Gastroesophageal sphincter (tissue), 4 donors: ENCODE data around the gene EMC10. TPM values are rescaled to one million over a fixed set of nuclear protein-coding genes. Genes with fewer than 3 reads are reported as not detected.

Experiments used
- ATAC-seq: fragments of 150-250 bp; one replicate; pipeline ENCODE4 v1.9.1; 2016; ENCODE audit warnings: mild to moderate bottlenecking, moderate library complexity
- H3K27ac ChIP-seq, 4 donors: fragments of 200-600 bp; sonication (generic) in 3 of 4; 1 replicate in 3 of 4; 2 replicates in 1 of 4; pipeline ENCODE4 v1.5.1; 2016 to 2019
- H3K27me3 ChIP-seq: fragments of 200-600 bp; sonication (generic); one replicate; pipeline ENCODE4 v1.5.1; 2019
- H3K36me3 ChIP-seq, 2 donors: fragments of 200-600 bp; sonication (generic); one replicate each; pipeline ENCODE4 v1.5.1; 2019; ENCODE audit warnings: control low read depth in 1 of 2
- H3K4me1 ChIP-seq, 3 donors: fragments of 200-600 bp; sonication (generic); 1 replicate in 2 of 3; 2 replicates in 1 of 3; pipeline ENCODE4 v1.5.1; 2016 to 2019; ENCODE audit warnings: control low read depth in 2 of 3
- H3K4me3 ChIP-seq, 2 donors: fragments of 200-600 bp; sonication (generic); one replicate each; pipeline ENCODE4 v1.5.1; 2019; ENCODE audit warnings: mild to moderate bottlenecking in 1 of 2, moderate library complexity in 1 of 2
- H3K9me3 ChIP-seq, 3 donors: fragments of 200-600 bp; sonication (generic); one replicate each; pipeline ENCODE4 v1.5.1; 2017 to 2019; ENCODE audit warnings: control low read depth in 2 of 3
- CTCF ChIP-seq, 4 experiments: fragments of 200-600 bp in 2 of 4; fragments of 450-650 bp in 2 of 4; sonication (generic) in 1 of 4; IDR thresholded peaks; one replicate each; pipeline ENCODE4 v1.5.1; 2017 to 2019; ENCODE audit warnings: antibody characterized with exemption in 4 of 4, mild to moderate bottlenecking in 2 of 4, moderate library complexity in 2 of 4
- EP300 ChIP-seq: sonication (generic); formaldehyde crosslinking; IDR thresholded peaks from one replicate; pipeline ENCODE4 v1.6.1; 2017; ENCODE audit warnings: antibody characterized with exemption, mild to moderate bottlenecking
- POLR2A ChIP-seq, 2 donors: fragments of 450-650 bp; IDR thresholded peaks; one replicate each; pipeline ENCODE4 v1.6.1; 2017; ENCODE audit warnings: antibody characterized with exemption in 2 of 2, mild to moderate bottlenecking in 2 of 2, moderate library complexity in 1 of 2
- POLR2AphosphoS5 ChIP-seq: sonication (generic); formaldehyde crosslinking; IDR thresholded peaks from one replicate; pipeline ENCODE4 v1.6.1; 2017; ENCODE audit warnings: antibody characterized with exemption
- WGBS, 2 donors: methylation state at CpG; one replicate each; pipeline ENCODE4 v1.1.5; 2018; ENCODE audit warnings: low coverage in 1 of 2; 5-methylcytosine and 5-hydroxymethylcytosine counted together
- total RNA-seq, 4 donors: library from RNA; depleted of rRNA; stranded (reverse); fragments of >200 nt; gene quantifications; one replicate each; pipeline ENCODE4 v1.1.0, GENCODE V29; 2016

Gene EMC10
- total RNA-seq, 4 donors from 2014 or later, result 55.5 to 75.9 (median 71.5) TPM

- no peak for ATAC-seq
- H3K27me3 ChIP-seq, result no peaks in the 10 kb centered on the region
- H3K4me3 ChIP-seq, result no peak overlapping the region
- TF ChIP-seq POLR2AphosphoS5 (no peak), POLR2A (IDR thresholded peaks at IDR 0.05) (no peak), EP300 (no peak), CTCF (IDR thresholded peaks at IDR 0.05) (no peak)
- H3K27ac ChIP-seq, result no peak overlapping the region
- WGBS, 2 donors, result 33 to 57% methylated on average over 2 to 6 of the region's 25 CpGs
- peaks cover 0 to 13% of the 10 kb centered on the region in 2 donors for H3K36me3 ChIP-seq
- H3K4me1 ChIP-seq, result peaks cover 0 to 20% (median 0%) of the 10 kb centered on the region in 3 donors
- H3K9me3 ChIP-seq, result no peaks in the 10 kb centered on the region
Measured at GRCh38 chr19:50501568-50502475, 25.5 kb downstream of the EMC10 start.

DNA sequence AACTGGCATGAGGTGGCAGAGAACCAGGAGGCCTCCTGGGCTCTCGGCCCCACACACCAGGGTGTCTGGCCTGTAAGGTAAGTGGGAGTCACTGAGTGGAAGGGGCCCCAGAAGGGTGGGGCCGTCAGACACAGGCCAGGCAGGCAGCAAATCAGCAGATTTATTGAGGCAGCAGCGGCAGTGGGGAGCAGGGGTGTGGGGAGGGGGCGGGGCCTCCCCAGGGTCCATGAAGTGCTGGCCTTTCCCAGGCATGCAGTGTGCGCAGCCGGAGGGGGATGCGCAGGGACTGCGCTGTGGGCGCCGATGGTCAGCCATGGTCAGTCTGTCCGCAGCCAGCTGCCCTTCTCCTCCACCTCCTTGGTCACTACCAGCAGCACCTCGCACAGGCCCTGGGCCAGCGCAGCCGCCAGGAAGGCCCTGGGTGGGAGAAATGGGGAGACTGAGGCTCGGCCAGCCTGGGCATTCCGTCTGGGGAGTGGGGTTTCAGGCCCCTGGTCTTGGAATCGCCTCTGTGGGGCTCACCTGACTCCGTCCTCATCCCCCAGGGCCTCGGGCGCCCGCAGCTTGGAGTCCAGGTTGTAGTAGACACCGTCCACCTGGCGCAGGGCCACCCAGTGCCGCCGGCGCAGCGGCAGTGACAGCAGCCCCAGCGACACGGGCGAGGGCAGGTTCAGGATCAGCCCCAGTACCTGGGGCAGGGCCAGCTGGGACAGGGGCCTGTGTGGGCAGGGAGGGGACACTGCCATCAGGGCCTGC lies 29.7 kb downstream of the EMC10 start:
- no peak for ATAC-seq
- no peaks in the 10 kb centered on the region for H3K27me3 ChIP-seq
- H3K27ac ChIP-seq, result no peak overlapping the region
- TF ChIP-seq CTCF (IDR thresholded peaks at IDR 0.05) (no peak), EP300 (no peak), POLR2A (IDR thresholded peaks at IDR 0.05) (no peak), POLR2AphosphoS5 (no peak)
- H3K9me3 ChIP-seq, result no peaks in the 10 kb centered on the region
- H3K4me3 ChIP-seq, result no peak overlapping the region
- no CpG with 5 or more reads among the region's 30 CpGs for WGBS, 2 donors
- peaks cover 0 to 16% of the 10 kb centered on the region in 2 donors for H3K36me3 ChIP-seq
- peaks cover 3 to 28% (median 6%) of the 10 kb centered on the region in 3 donors for H3K4me1 ChIP-seq

- H3K4me1 ChIP-seq, result peaks cover 3 to 25% (median 6%) of the 10 kb centered on the region in 3 donors
- no peak for TF ChIP-seq CTCF (IDR thresholded peaks at IDR 0.05)
- TF ChIP-seq EP300, result no peak
- TF ChIP-seq POLR2AphosphoS5, result no peak
- no peak for TF ChIP-seq POLR2A (IDR thresholded peaks at IDR 0.05)
- no peaks in the 10 kb centered on the region for H3K9me3 ChIP-seq
- H3K27me3 ChIP-seq, result no peaks in the 10 kb centered on the region
- ATAC-seq, result no peak
- 90 to 96% methylated on average over 4 to 8 of the region's 10 CpGs for WGBS, 2 donors
- peaks cover 0 to 16% of the 10 kb centered on the region in 2 donors for H3K36me3 ChIP-seq
- H3K4me3 ChIP-seq, result no peak overlapping the region
- H3K27ac ChIP-seq, result no peak overlapping the region
Measured at GRCh38 chr19:50506700-50507099, 30.4 kb downstream of the EMC10 start.

GRCh38 chr19:50507376-50507775 lies 31.1 kb downstream of the EMC10 start:
- 86 to 100% methylated on average over 1 of the region's 8 CpGs for WGBS, 2 donors
- no peak for ATAC-seq

More at GRCh38 chr19:50507376-50507775, 31.1 kb downstream of the EMC10 start:
- peaks cover 0 to 16% of the 10 kb centered on the region in 2 donors for H3K36me3 ChIP-seq
- no peak overlapping the region for H3K27ac ChIP-seq
- H3K27me3 ChIP-seq, result no peaks in the 10 kb centered on the region
- H3K4me1 ChIP-seq, result peaks cover 3 to 26% (median 6%) of the 10 kb centered on the region in 3 donors
- H3K4me3 ChIP-seq, result no peak overlapping the region
- H3K9me3 ChIP-seq, result no peaks in the 10 kb centered on the region
- TF ChIP-seq POLR2AphosphoS5, result no peak
- no peak for TF ChIP-seq EP300
- TF ChIP-seq POLR2A (IDR thresholded peaks at IDR 0.05), result no peak
- TF ChIP-seq CTCF (IDR thresholded peaks at IDR 0.05), result no peak
